Activated CD4-positive, alpha-beta memory T cell treated with anti-CD3 and anti-CD28 coated beads, Interleukin-2, amount 10 ng/mL, durations not matched to agents 7 days and 5 days (primary cell): Measurements from ENCODE around the gene EIPR1. TPM values are rescaled to one million over a fixed set of nuclear protein-coding genes. Genes with fewer than 3 reads are reported as not detected.
"Not testable (repeated sequence)": the region's sequence is repeated elsewhere in the genome, so short reads cannot be mapped to it uniquely, and the experiment has no call there.

Experiments used
- CTCF ChIA-PET: fragments of 350-600 bp; sonication (Branson Sonifier 250); formaldehyde crosslinking; loops from one replicate; lab custom pipeline; 2021; ENCODE audit warnings: antibody characterized with exemption, inconsistent platforms; lab: Charles Lee
- POLR2A ChIA-PET: fragments of 350-600 bp; sonication (Branson Sonifier 250); formaldehyde crosslinking; loops from one replicate; lab custom pipeline; 2021; ENCODE audit warnings: antibody characterized with exemption; lab: Charles Lee
- DNase-seq: peaks from one replicate; pipeline ENCODE4 v3.0.0-alpha.2; 2020
- H3K27ac Mint-ChIP-seq: one replicate; pipeline ENCODE4 v1.8.0; 2021; ENCODE audit warnings: mild to moderate bottlenecking, mixed read lengths
- H3K27me3 Mint-ChIP-seq: one replicate; pipeline ENCODE4 v1.8.0; 2021; ENCODE audit warnings: mixed read lengths
- H3K36me3 Mint-ChIP-seq: one replicate; pipeline ENCODE4 v1.8.0; 2021; ENCODE audit warnings: low read depth, mixed read lengths
- H3K4me1 Mint-ChIP-seq: one replicate; pipeline ENCODE4 v1.8.0; 2021; ENCODE audit warnings: mixed read lengths
- H3K4me3 Mint-ChIP-seq: one replicate; pipeline ENCODE4 v1.8.0; 2021; ENCODE audit warnings: mild to moderate bottlenecking, mixed read lengths
- H3K9me3 Mint-ChIP-seq: one replicate; pipeline ENCODE4 v1.8.0; 2021; ENCODE audit warnings: mixed read lengths
- total RNA-seq, 2 experiments: library from RNA; stranded (reverse); gene quantifications; one replicate each; pipeline ENCODE4 v1.2.3, GENCODE V29; 2021

Gene EIPR1
- total RNA-seq, 2 experiments from 2014 or later: 34.3 to 36.1 TPM

DNA sequence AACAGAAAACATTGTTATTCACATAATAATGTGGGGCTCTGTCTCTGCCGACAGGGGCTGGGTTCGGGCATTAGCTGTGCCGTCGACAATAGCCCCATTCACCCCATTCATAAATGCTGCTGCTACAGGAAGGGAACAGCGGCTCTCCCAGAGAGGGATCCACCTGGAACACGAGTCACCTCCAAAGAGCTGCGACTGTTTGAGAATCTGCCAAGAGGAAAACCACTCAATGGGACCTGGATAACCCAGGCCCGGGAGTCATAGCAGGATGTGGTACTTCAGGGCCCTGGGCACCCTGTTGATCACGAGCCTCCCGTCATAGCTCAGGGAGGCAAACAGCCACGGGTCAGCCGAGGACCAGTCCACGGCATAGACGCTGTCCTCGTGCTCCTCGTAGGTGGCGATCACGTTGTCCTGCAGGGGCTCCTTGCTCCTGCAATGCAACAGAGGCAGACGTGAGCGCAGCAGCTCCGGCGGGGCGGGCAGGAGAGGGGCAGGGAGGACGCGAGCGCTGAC is 188.5 kb downstream of the EIPR1 start:
- peaks cover 10% of the 10 kb centered on the region for H3K36me3 Mint-ChIP-seq
- no peaks in the 10 kb centered on the region for H3K9me3 Mint-ChIP-seq
- CTCF ChIA-PET: no interaction called here
- DNase-seq: no peak
- no peaks in the 10 kb centered on the region for H3K4me1 Mint-ChIP-seq
- POLR2A ChIA-PET: no interaction called here
- no peak overlapping the region for H3K27ac Mint-ChIP-seq
- no peaks in the 10 kb centered on the region for H3K27me3 Mint-ChIP-seq
- H3K4me3 Mint-ChIP-seq: no peak overlapping the region

DNA sequence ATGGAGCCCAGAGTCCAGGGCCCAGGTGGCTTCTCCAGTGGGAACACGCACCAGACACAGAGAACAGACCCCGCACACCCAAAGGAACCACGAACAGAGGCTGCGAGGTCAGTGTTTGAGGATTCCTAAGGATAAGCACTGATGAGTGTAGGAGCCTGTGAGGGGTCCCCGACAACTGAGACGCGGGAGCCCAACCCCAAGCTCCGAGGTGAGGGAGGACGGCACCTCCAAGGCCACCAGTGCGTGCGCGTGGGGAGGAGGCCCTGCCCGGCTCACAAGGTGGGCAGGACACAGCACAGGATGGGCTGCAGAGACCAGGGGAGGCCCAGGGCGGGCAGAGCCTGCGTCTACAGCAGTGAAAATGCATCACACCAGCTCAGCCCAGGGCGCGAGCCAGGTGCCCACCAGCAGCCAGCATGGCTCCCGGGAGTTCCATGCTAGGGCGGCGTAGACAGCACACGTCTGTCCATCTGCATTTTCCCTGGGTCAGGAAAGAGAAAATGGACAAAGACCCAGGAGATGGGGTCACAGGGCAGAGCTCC is 189.1 kb downstream of the EIPR1 start:
- Mint-ChIP-seq H3K4me1 (no peaks in the 10 kb centered on the region), H3K9me3 (no peaks in the 10 kb centered on the region), H3K27me3 (no peaks in the 10 kb centered on the region), H3K36me3 (peaks cover 11% of the 10 kb centered on the region), H3K4me3 (no peak overlapping the region), H3K27ac (no peak overlapping the region)
- ChIA-PET POLR2A (no interaction called here), CTCF (no interaction called here)
- DNase-seq: no peak

DNA sequence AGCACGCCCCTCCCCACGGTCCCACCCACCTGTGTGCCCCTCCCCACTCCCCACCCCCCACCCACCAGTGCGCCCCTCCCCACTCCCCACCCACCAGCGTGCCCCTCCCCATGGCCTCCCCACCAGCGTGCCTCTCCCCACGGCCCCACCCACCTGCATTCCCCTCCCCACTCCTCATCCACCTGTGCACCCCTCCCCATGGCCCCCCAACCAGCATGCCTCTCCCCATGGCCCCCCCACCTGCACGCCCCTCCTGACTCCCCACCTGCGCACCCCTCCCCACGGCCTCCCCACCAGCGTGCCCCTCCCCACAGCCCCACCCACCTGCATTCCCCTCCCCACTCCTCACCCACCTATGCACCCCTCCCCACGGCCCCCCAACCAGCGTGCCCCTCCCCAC is 190.2 kb downstream of the EIPR1 start:
- H3K27me3 Mint-ChIP-seq: no peaks in the 10 kb centered on the region
- peaks cover 6% of the 10 kb centered on the region for H3K36me3 Mint-ChIP-seq
- no peak overlapping the region for H3K4me3 Mint-ChIP-seq
- CTCF ChIA-PET: no interaction called here
- no peak for DNase-seq
- no peaks in the 10 kb centered on the region for H3K9me3 Mint-ChIP-seq
- no peaks in the 10 kb centered on the region for H3K4me1 Mint-ChIP-seq
- POLR2A ChIA-PET: no interaction called here
- H3K27ac Mint-ChIP-seq: no peak overlapping the region

DNA sequence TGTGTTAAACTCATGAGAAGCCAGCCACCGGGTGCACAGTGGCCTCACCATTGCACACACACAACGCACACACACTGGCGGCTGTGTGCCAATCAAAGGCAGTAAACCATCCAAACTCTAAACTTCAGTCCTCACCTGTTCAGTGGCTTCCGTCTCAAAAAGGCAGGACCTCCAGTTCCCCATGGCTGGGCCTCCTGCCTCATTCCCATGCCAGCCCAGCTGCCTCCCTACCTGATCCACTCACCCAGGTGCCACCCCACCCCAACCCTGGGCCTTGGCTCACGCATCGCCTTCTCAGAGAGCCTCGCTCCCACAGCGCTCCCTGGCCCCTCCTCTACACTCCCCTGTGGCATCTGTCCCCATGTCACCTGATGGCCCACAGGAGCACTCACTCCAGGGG is 190.9 kb downstream of the EIPR1 start:
- Mint-ChIP-seq H3K36me3 (peaks cover 7% of the 10 kb centered on the region), H3K4me3 (no peak overlapping the region), H3K27ac (no peak overlapping the region)

GRCh38 chr2:3185910-3186309 is 191.7 kb downstream of the EIPR1 start:
- Mint-ChIP-seq H3K9me3 (no peaks in the 10 kb centered on the region), H3K27ac (no peak overlapping the region), H3K36me3 (peaks cover 8% of the 10 kb centered on the region), H3K4me1 (no peaks in the 10 kb centered on the region), H3K4me3 (no peak overlapping the region), H3K27me3 (no peaks in the 10 kb centered on the region)
- CTCF ChIA-PET: no interaction called here
- DNase-seq: no peak
- POLR2A ChIA-PET: no interaction called here

More for the DNA sequence above, 190.9 kb downstream of the EIPR1 start:
- no peak for DNase-seq
- no peaks in the 10 kb centered on the region for H3K9me3 Mint-ChIP-seq
- H3K27me3 Mint-ChIP-seq: no peaks in the 10 kb centered on the region
- H3K4me1 Mint-ChIP-seq: no peaks in the 10 kb centered on the region
- CTCF ChIA-PET: no interaction called here
- POLR2A ChIA-PET: no interaction called here

DNA sequence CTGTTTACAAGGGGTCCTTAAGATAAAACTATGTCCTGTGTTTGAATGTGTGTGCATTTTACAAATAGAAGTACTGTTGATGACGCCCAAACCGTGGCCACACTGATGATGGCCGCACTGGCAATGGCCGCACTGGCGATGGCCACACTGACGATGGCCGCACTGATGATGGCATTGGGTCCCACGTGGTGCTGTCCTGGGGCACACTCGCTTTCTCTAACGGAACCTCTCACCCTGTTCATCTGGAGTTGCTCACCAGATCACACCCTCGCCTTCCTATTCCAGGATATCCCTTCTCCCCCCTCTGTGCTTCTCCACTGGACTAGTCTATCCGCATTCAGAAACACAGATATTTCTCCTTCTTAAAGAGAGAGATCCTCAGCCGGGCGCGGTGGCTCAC is 192.4 kb downstream of the EIPR1 start:
- Mint-ChIP-seq H3K36me3 (peaks cover 8% of the 10 kb centered on the region), H3K4me3 (no peak overlapping the region), H3K9me3 (no peaks in the 10 kb centered on the region), H3K27me3 (no peaks in the 10 kb centered on the region), H3K27ac (no peak overlapping the region), H3K4me1 (no peaks in the 10 kb centered on the region)
- CTCF ChIA-PET: no interaction called here
- POLR2A ChIA-PET: no interaction called here
- DNase-seq: no peak

DNA sequence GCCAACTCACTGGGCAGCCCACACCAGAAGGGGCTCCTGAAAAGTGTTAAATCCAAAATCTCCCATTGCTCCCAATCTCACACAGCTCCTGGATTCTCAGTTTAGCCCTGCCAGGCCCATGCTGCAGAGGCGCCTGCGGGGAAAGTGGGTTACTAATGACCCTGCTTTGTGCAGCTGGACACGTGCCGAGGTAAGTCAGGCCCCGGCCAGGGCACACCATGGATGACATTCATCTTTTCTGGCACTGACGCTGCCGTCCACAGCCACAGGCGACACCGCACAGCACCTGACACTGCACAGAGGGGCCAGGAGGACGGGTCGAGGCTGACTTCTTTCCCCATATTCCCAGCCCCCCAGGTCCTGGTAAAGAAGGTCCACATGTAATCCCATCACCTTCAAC is 193.5 kb downstream of the EIPR1 start:
- ChIA-PET POLR2A (no interaction called here), CTCF (no interaction called here)
- no peak for DNase-seq
- no peak overlapping the region for H3K4me3 Mint-ChIP-seq
- peaks cover 8% of the 10 kb centered on the region for H3K36me3 Mint-ChIP-seq
- no peaks in the 10 kb centered on the region for H3K27me3 Mint-ChIP-seq
- no peaks in the 10 kb centered on the region for H3K9me3 Mint-ChIP-seq
- H3K27ac Mint-ChIP-seq: no peak overlapping the region
- no peaks in the 10 kb centered on the region for H3K4me1 Mint-ChIP-seq

- Mint-ChIP-seq H3K36me3 (peaks cover 8% of the 10 kb centered on the region), H3K4me3 (no peak overlapping the region), H3K4me1 (no peaks in the 10 kb centered on the region), H3K27me3 (no peaks in the 10 kb centered on the region), H3K27ac (no peak overlapping the region), H3K9me3 (no peaks in the 10 kb centered on the region)
- POLR2A ChIA-PET: no interaction called here
- no peak for DNase-seq
- CTCF ChIA-PET: no interaction called here
These were observed 193.9 kb downstream of the EIPR1 start for GRCh38 chr2:3183766-3184165.

DNA sequence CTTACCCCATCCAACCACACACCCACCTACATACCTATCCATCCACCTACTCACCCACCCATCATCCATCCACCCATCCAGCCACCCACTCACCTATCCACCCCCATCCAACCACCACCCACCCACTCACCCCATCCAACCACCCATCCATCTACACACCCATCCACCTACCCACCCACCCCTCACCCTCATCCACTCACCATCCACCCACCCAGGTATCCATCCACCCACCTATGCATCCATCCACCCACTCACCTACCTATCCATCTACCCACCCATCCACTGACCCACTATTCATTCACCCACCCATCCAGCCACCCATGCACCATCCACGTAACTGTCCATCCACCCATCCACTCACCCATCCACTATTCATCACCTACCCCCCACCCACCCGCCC is 194.8 kb downstream of the EIPR1 start:
- CTCF ChIA-PET: no interaction called here
- Mint-ChIP-seq H3K27me3 (no peaks in the 10 kb centered on the region), H3K36me3 (peaks cover 8% of the 10 kb centered on the region), H3K4me1 (no peaks in the 10 kb centered on the region), H3K4me3 (no peak overlapping the region), H3K27ac (no peak overlapping the region), H3K9me3 (no peaks in the 10 kb centered on the region)
- POLR2A ChIA-PET: no interaction called here
- DNase-seq: no peak

GRCh38 chr2:3181416-3182010 is 196.1 kb downstream of the EIPR1 start:
- POLR2A ChIA-PET: no interaction called here
- CTCF ChIA-PET: no interaction called here
- no peaks in the 10 kb centered on the region for H3K4me1 Mint-ChIP-seq
- H3K36me3 Mint-ChIP-seq: peaks cover 8% of the 10 kb centered on the region
- H3K4me3 Mint-ChIP-seq: no peak overlapping the region
- H3K9me3 Mint-ChIP-seq: no peaks in the 10 kb centered on the region
- DNase-seq: no peak
- no peak overlapping the region for H3K27ac Mint-ChIP-seq
- no peaks in the 10 kb centered on the region for H3K27me3 Mint-ChIP-seq

DNA sequence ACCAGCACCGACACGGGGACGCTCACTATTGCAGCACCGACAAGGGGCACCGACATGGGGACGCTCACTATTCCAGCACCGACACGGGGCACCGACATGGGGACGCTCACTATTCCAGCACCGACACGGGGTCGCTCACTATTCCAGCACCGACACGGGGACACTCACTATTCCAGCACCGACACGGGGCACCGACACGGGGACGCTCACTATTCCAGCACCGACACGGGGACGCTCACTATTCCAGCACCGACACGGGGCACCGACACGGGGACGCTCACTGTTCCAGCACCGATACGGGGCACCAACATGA is 196.8 kb downstream of the EIPR1 start:
- H3K36me3 Mint-ChIP-seq, H3K27me3 Mint-ChIP-seq, DNase-seq, POLR2A ChIA-PET, H3K9me3 Mint-ChIP-seq, H3K4me3 Mint-ChIP-seq, CTCF ChIA-PET, H3K27ac Mint-ChIP-seq, H3K4me1 Mint-ChIP-seq: not testable (repeated sequence)

GRCh38 chr2:3180082-3180908 is 197.3 kb downstream of the EIPR1 start:
- H3K27ac Mint-ChIP-seq: no peak overlapping the region
- H3K4me1 Mint-ChIP-seq: no peaks in the 10 kb centered on the region

DNA sequence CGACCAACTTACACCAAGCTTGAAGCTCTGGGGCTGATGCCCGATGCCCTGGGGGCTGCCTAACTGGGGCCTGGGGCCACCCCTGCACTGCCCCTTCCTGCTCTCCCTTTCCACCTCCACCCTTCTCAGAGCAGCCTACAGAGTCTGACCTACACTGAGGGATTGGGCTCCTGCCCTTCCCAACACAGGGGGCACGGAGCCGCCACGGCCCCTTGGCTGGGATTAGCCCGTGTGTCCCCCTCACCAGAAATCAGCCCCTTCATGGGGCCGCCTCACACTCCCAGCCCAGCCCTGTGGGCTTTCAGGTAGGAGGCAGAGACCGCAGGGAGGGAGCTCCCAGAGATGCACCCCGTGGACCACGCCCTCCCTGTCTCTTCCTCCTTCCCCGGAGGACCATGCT is 198.0 kb downstream of the EIPR1 start:
- DNase-seq: no peak
- no peaks in the 10 kb centered on the region for H3K4me1 Mint-ChIP-seq
- no peaks in the 10 kb centered on the region for H3K9me3 Mint-ChIP-seq
- H3K27me3 Mint-ChIP-seq: no peaks in the 10 kb centered on the region
- ChIA-PET CTCF (no interaction called here), POLR2A (no interaction called here)
- H3K4me3 Mint-ChIP-seq: no peak overlapping the region
- peaks cover 4% of the 10 kb centered on the region for H3K36me3 Mint-ChIP-seq
- H3K27ac Mint-ChIP-seq: no peak overlapping the region

More at GRCh38 chr2:3180082-3180908, 197.3 kb downstream of the EIPR1 start:
- CTCF ChIA-PET: no interaction called here
- H3K4me3 Mint-ChIP-seq: no peak overlapping the region
- POLR2A ChIA-PET: no interaction called here
- H3K36me3 Mint-ChIP-seq: peaks cover 6% of the 10 kb centered on the region
- H3K27me3 Mint-ChIP-seq: no peaks in the 10 kb centered on the region
- DNase-seq: no peak
- no peaks in the 10 kb centered on the region for H3K9me3 Mint-ChIP-seq

- H3K36me3 Mint-ChIP-seq: peaks cover 4% of the 10 kb centered on the region
- ChIA-PET CTCF (no interaction called here), POLR2A (no interaction called here)
- no peak overlapping the region for H3K4me3 Mint-ChIP-seq
- no peaks in the 10 kb centered on the region for H3K9me3 Mint-ChIP-seq
- H3K4me1 Mint-ChIP-seq: no peaks in the 10 kb centered on the region
- H3K27me3 Mint-ChIP-seq: no peaks in the 10 kb centered on the region
- no peak for DNase-seq
- H3K27ac Mint-ChIP-seq: no peak overlapping the region
These were observed 198.4 kb downstream of the EIPR1 start for GRCh38 chr2:3179208-3179607.
